BLaER1 treated with 17β-estradiol and CSF1 and Interleukin-3, amounts not matched to agents 10 nM and 100 nM (cell line): ENCODE data around the gene ZNF284.

Experiments
- H3K27ac ChIP-seq, 11 experiments: shearing (Covaris generic); formaldehyde crosslinking; 2 replicates each; pipeline ENCODE4 v1.8.1; 2022
- H3K27me3 ChIP-seq, 11 experiments: shearing (Covaris generic); formaldehyde crosslinking; 2 replicates each; pipeline ENCODE4 v1.8.1; 2022
- H3K36me3 ChIP-seq, 11 experiments: shearing (Covaris generic); formaldehyde crosslinking; 2 replicates each; pipeline ENCODE4 v1.8.1; 2022
- H3K4me1 ChIP-seq, 10 experiments: shearing (Covaris generic); formaldehyde crosslinking; 2 replicates each; pipeline ENCODE4 v1.8.1; 2022
- H3K4me2 ChIP-seq, 11 experiments: shearing (Covaris generic); formaldehyde crosslinking; 2 replicates each; pipeline ENCODE4 v1.8.1; 2022
- H3K4me3 ChIP-seq, 10 experiments: shearing (Covaris generic); formaldehyde crosslinking; 2 replicates each; pipeline ENCODE4 v1.8.1; 2022
- H3K9ac ChIP-seq, 11 experiments: shearing (Covaris generic); formaldehyde crosslinking; 2 replicates each; pipeline ENCODE4 v1.8.1; 2022
- H3K9me3 ChIP-seq, 11 experiments: shearing (Covaris generic); formaldehyde crosslinking; replicated peaks in 1 of 11; 2 replicates each; pipeline ENCODE4 v1.8.1; 2022
- H4K20me1 ChIP-seq, 11 experiments: shearing (Covaris generic); formaldehyde crosslinking; 2 replicates each; pipeline ENCODE4 v1.8.1; 2022
- Cebpa-rat ChIP-seq, 11 experiments: shearing (Covaris generic); IDR thresholded peaks; 2 replicates each; pipeline ENCODE4 v1.8.1; 2022

The ZNF284 gene

DNA sequence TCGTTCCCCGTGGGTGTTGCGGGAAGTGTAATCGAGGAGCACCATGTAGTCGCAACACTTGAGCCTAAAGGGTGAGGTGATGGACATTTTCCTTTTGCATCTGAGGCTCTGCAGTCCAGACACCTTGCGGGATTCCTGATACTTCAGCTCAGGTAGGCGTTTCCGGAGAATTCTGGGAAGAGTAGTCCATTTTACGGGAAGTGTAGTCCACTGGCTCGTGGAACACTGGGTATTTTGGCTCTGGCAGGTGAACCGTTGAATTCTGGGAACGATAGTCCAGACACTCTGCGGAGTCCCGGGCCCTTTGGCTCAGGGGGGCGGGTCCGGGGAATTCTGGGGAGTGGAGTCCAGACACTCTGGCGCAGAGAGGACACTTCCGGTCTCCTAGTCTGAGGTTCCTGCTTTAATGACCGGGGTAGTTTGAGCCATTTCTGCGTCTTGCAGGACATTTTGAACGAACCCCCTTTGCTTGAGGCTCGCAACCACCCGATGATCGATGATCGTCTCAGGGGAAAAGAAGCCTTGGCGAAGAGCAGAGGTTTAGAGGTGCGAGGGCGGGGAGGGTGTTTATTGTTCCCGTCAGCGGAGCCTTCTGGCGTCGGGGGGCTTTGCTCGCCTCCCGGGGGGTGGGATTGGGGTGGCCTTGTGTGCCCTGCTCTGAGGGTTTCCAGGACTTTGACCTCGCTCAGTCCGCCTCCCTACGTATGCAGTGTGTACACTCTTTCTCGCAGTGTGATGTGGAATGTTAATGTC lies 20.1 kb upstream of the ZNF284 start, which contains the start of gene ZNF223:
Gene ZNF223, plus strand, starts transcription at position 387 of the 753 bp plus-strand sequence. CDS start 3,141 bp downstream, outside the sequence.
- H3K27me3 ChIP-seq, result no peaks in the 10 kb centered on the region; a peak in 1 of 22 replicates
- peak within 1 kb of the TSS in 10 of 11 experiments; percentile 10 to 75 (median 60); a peak in 16 of 22 replicates for H3K27ac ChIP-seq
- no peaks in the 10 kb centered on the region for H4K20me1 ChIP-seq
- H3K4me1 ChIP-seq, result peaks cover 0 to 11% (median 7%) of the 10 kb centered on the region in 10 experiments; a peak in 11 of 20 replicates
- peak within 1 kb of the TSS; percentile 66 to 84 (median 76) for H3K9ac ChIP-seq
- H3K9me3 ChIP-seq, result peaks cover 15 to 50% (median 27%) of the 10 kb centered on the region in 11 experiments; a peak in 20 of 22 replicates
- peak within 1 kb of the TSS; percentile 68 to 90 (median 74) for H3K4me3 ChIP-seq
- peaks cover 15 to 30% (median 17%) of the 10 kb centered on the region in 11 experiments; a peak in 20 of 22 replicates for H3K36me3 ChIP-seq
- no peak for TF ChIP-seq Cebpa-rat (IDR thresholded peaks at IDR 0.05)
- H3K4me2 ChIP-seq, result peak within 1 kb of the TSS; percentile 63 to 95 (median 78)

DNA sequence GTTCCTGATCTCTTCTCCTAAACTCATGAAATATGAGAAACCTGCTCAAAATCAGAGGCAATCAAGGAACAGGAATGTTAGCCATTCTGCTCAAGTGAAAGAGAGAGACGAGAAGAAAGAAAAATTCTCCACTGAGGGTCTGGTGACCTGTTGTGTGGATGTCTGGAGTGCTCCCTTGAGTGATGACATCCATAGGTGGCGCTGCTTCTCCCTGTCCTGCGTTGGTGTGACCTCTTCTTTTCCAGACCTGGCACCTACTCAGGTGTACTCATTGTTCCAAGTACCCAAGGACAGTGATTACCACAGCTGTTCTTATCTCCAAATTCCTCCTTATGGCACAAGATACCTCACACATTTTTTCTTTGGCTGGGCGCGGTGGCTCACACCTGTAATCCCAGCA lies 16.1 kb upstream of the ZNF284 start:
- H3K9me3 ChIP-seq, result peaks cover 15 to 51% (median 26%) of the 10 kb centered on the region in 11 experiments; a peak in 20 of 22 replicates
- no peak overlapping the region for H3K27ac ChIP-seq
- no peak overlapping the region for H3K9ac ChIP-seq
- TF ChIP-seq Cebpa-rat (IDR thresholded peaks at IDR 0.05), result no peak
- H3K4me1 ChIP-seq, result peaks cover 7 to 17% (median 16%) of the 10 kb centered on the region in 10 experiments; a peak in 15 of 20 replicates
- H4K20me1 ChIP-seq, result no peaks in the 10 kb centered on the region
- H3K4me3 ChIP-seq, result no peak overlapping the region
- H3K4me2 ChIP-seq, result no peak overlapping the region
- H3K27me3 ChIP-seq, result no peaks in the 10 kb centered on the region; a peak in 1 of 22 replicates
- H3K36me3 ChIP-seq, result peaks cover 32 to 70% (median 51%) of the 10 kb centered on the region in 11 experiments; a peak in 21 of 22 replicates

DNA sequence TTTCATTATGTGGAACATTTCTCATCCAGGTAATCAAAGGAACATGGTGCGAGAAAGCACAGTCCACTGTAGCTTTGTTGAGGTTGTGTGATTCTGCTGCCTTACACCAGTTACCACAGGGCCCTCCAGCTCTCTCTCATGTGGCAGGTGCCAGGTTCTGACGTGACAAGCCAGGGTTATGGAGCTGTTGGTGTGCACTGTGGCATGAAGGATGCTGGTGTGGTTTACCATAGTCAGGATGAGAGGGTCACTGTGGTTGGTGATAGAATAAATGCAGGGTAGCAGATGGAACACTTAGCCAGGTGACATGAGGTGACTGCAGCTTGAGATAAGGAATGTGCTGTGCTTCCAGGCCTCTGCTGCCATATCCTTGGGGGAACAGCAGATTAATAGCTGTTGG lies 12.7 kb upstream of the ZNF284 start:
- Histone ChIP-seq H3K36me3 (peaks cover 66 to 100% (median 83%) of the 10 kb centered on the region in 11 experiments), H3K9ac (no peak overlapping the region), H3K4me2 (peak overlapping the region in 5 of 11 experiments; percentile 10 to 48 (median 42); a peak in 10 of 22 replicates), H4K20me1 (no peaks in the 10 kb centered on the region), H3K27ac (no peak overlapping the region), H3K4me3 (no peak overlapping the region), H3K27me3 (no peaks in the 10 kb centered on the region), H3K4me1 (peaks cover 0 to 16% (median 9%) of the 10 kb centered on the region in 10 experiments; a peak in 9 of 20 replicates), H3K9me3 (peaks cover 19 to 61% (median 29%) of the 10 kb centered on the region in 11 experiments)
- no peak for TF ChIP-seq Cebpa-rat (IDR thresholded peaks at IDR 0.05)

DNA sequence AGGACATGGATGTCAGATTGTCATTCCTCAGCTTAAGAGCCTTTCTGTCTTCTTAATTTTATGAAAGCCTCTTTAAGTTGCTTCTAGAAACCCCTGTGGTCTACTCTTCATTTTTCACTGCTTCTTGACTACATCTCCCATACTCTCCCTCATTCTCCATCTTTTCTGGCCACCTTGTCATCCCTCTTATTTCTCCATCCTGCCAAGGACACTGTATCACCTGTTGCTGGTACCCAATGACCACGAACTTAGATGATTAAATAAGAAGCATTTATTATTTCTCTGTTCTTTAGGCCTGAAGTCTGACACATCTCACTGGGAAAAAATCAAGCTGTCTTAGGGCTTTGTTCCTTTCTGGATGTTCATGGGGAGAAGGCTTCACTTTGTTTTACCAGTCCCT lies 10.9 kb upstream of the ZNF284 start:
- no peaks in the 10 kb centered on the region for H3K27me3 ChIP-seq
- no peaks in the 10 kb centered on the region for H4K20me1 ChIP-seq
- H3K4me1 ChIP-seq, result peaks cover 0 to 16% (median 9%) of the 10 kb centered on the region in 10 experiments; a peak in 9 of 20 replicates
- no peak for TF ChIP-seq Cebpa-rat (IDR thresholded peaks at IDR 0.05)
- H3K4me2 ChIP-seq, result no peak overlapping the region
- H3K9ac ChIP-seq, result no peak overlapping the region
- H3K27ac ChIP-seq, result no peak overlapping the region
- peaks cover 21 to 61% (median 35%) of the 10 kb centered on the region in 11 experiments for H3K9me3 ChIP-seq
- no peak overlapping the region for H3K4me3 ChIP-seq
- peaks cover 67 to 100% (median 84%) of the 10 kb centered on the region in 11 experiments for H3K36me3 ChIP-seq

DNA sequence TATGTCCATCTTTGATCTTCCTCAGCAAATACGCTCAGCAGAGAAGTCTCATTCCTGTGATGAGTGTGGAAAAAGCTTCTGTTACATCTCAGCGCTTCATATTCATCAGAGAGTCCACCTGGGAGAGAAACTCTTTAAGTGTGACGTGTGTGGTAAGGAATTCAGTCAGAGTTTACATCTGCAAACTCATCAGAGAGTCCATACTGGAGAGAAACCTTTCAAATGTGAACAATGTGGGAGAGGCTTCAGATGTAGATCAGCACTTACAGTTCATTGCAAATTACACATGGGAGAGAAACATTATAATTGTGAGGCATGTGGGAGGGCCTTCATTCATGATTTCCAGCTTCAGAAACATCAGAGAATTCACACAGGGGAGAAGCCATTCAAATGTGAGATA lies 5.7 kb upstream of the ZNF284 start:
- Histone ChIP-seq H3K4me3 (peak overlapping the region in 6 of 10 experiments; percentile 4 to 39 (median 27); a peak in 7 of 20 replicates), H3K36me3 (peaks cover 59 to 78% (median 73%) of the 10 kb centered on the region in 11 experiments), H3K27me3 (no peaks in the 10 kb centered on the region), H3K27ac (no peak overlapping the region), H3K9me3 (peaks cover 73 to 99% (median 88%) of the 10 kb centered on the region in 11 experiments), H3K4me1 (peaks cover 0 to 4% (median 2%) of the 10 kb centered on the region in 10 experiments; a peak in 8 of 20 replicates), H3K9ac (no peak overlapping the region), H4K20me1 (no peaks in the 10 kb centered on the region), H3K4me2 (no peak overlapping the region)
- no peak for TF ChIP-seq Cebpa-rat (IDR thresholded peaks at IDR 0.05)

DNA sequence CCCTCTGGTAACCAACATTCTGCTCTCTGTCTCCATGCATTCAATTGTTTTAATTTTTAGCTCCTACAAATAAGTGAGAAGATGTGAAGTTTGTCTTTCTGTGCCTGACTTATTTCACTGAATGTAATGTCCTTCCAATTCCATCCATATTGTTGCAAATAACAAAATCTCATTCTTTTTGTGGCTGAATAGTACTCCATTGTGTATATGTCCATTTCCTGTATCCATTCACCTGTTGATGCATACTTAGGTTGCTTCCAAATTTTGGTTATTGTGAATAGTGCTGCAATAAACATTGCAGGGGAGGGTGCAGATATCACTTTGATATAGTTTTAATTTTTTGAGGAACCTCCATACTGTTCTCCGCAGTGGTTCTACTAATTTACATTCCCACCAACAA lies 2.5 kb upstream of the ZNF284 start:
- Histone ChIP-seq H3K4me1 (peaks cover 9 to 19% (median 17%) of the 10 kb centered on the region in 10 experiments), H3K9ac (no peak overlapping the region), H3K9me3 (peaks cover 63 to 73% (median 72%) of the 10 kb centered on the region in 11 experiments), H3K27me3 (no peaks in the 10 kb centered on the region), H3K4me3 (no peak overlapping the region), H3K27ac (no peak overlapping the region), H3K36me3 (peaks cover 38 to 47% (median 41%) of the 10 kb centered on the region in 11 experiments), H4K20me1 (no peaks in the 10 kb centered on the region), H3K4me2 (no peak overlapping the region)
- no peak for TF ChIP-seq Cebpa-rat (IDR thresholded peaks at IDR 0.05)

DNA sequence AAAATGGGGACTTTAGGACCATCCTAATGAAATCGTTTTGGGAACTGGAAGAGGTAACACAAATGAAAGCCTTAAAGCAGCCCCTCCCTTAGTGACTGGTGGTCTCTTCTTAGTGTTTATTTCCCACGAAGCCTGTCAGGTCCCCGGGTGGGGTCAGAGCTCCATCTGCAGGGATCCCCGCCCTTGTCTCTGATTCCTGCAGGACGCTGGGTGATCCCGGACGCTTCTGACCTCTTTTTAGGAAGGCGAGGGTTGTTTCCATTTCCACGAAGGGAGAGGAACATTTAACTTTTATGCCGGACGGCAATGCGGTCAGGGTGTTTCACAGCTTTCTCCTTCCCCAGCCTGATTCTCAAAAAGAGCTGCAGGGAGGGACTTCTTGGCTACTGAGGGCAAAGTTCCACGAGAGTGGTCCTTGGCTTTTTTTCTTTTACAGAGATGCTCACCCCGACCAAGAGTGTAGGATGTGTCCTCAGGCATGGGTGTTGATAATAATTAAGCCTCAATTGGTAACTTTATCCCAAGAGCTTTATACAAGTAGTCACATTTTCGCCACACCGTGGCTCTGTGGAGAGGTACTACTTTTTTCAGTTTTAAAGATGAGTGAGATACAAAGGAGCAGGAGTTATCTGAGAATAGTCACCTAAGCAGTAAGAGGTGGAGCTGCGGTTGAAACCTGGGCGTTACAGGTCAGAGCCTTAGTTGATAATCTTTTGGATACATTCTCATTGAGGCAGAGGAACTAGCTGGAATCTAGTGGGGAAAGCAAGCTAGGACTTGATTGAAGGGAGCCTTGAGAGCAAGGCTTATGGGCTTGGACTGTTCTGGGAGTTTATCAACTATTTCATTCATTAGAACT lies 813 bp downstream of the ZNF284 start:
- TF ChIP-seq Cebpa-rat (IDR thresholded peaks at IDR 0.05), result no peak
- H3K9ac ChIP-seq, result peak overlapping the region; percentile 56 to 82 (median 78)
- H3K4me3 ChIP-seq, result peak overlapping the region; percentile 69 to 85 (median 78)
- H3K9me3 ChIP-seq, result peaks cover 30 to 44% (median 38%) of the 10 kb centered on the region in 11 experiments
- H3K4me2 ChIP-seq, result peak overlapping the region; percentile 87 to 98 (median 96)
- no peaks in the 10 kb centered on the region for H3K27me3 ChIP-seq
- peaks cover 9 to 19% (median 17%) of the 10 kb centered on the region in 10 experiments for H3K4me1 ChIP-seq
- peak overlapping the region in 9 of 11 experiments; percentile 25 to 80 (median 63); a peak in 12 of 22 replicates for H3K27ac ChIP-seq
- no peaks in the 10 kb centered on the region for H4K20me1 ChIP-seq
- peaks cover 19 to 32% (median 27%) of the 10 kb centered on the region in 11 experiments for H3K36me3 ChIP-seq

DNA sequence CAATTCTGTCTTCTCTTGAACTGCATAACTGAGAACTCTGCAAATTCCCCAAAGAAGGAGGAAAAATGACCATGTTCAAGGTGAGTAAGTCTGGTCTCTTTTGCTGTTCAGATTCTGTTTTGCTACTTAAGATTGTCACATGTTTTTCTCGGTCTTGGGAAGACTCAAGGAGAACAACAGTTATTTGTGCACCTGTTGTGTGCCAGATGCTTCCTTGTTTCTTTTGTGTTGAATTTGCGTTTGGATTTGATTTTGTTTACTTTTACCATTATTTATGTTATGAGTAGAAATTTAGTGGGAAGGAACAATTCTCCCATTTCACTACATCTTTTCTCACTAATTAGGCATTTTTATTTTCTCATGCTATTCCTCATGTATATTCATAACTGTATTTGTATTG lies 4.4 kb downstream of the ZNF284 start:
- Histone ChIP-seq H3K9me3 (peaks cover 0 to 9% (median 2%) of the 10 kb centered on the region in 11 experiments; a peak in 16 of 22 replicates), H3K27me3 (no peaks in the 10 kb centered on the region), H3K9ac (no peak overlapping the region), H3K4me2 (no peak overlapping the region), H3K4me3 (no peak overlapping the region), H4K20me1 (no peaks in the 10 kb centered on the region), H3K4me1 (peaks cover 9 to 16% (median 15%) of the 10 kb centered on the region in 10 experiments), H3K27ac (no peak overlapping the region), H3K36me3 (peaks cover 40 to 57% (median 46%) of the 10 kb centered on the region in 11 experiments)
- TF ChIP-seq Cebpa-rat (IDR thresholded peaks at IDR 0.05), result no peak
